PFSK-1 (cell line): ENCODE results near the gene STRN4.

Experiments used
- POLR2AphosphoS5 ChIP-seq: IDR thresholded peaks from 2 replicates; pipeline ENCODE4 v1.6.1; 2012; ENCODE audit warnings: low read depth, mild to moderate bottlenecking, control low read depth, low read length, moderate library complexity
- REST ChIP-seq, 2 experiments: IDR thresholded peaks; 2 replicates each; pipeline versions ENCODE4 v1.6.1 to v1.8.0; 2011 to 2012; ENCODE audit warnings: low read depth in 2 of 2, low read length in 2 of 2, control low read depth in 1 of 2, inconsistent platforms in 1 of 2, mild to moderate bottlenecking in 1 of 2, moderate library complexity in 1 of 2; ENCODE audit not compliant: insufficient read depth in 1 of 2
- TAF1 ChIP-seq: IDR thresholded peaks from 2 replicates; pipeline ENCODE4 v1.6.1; 2012; ENCODE audit warnings: low read length, control low read depth, borderline replicate concordance; ENCODE audit not compliant: insufficient read depth

DNA sequence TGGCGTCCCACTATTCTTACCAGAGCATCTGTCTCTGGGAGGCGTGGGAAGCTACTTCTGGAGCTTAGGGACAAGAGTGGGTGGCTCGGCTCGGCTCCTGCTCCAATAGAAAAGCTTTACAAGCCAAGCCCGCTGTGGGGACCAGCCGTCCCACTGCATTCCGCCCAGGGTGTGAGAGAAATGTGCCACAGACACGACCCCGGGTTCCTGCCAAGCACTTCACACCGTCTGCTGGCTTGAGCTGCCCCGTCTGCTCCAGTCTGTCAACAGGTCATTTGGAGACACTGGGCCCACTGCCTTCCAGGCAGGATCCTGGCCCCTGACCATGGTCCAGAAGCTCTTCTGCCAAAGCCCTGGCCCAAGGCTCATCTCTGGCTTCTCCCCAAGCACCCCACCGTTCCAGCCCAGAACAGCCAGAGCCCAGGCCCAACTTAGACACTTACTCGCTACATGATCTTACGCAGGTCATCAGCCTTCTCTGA lies 6.9 kb downstream of the STRN4 start:
- no peak for TF ChIP-seq POLR2AphosphoS5
- no peak for TF ChIP-seq TAF1
- TF ChIP-seq REST (IDR thresholded peaks at IDR 0.05; ENCODE audit: insufficient read depth in 1 of 2, low read depth in 2 of 2, low read length in 2 of 2): no peak
